ENCODE measurements around the gene MOGAT3.

GRCh38 chr7:101172005-101172853, 28.6 kb downstream of the MOGAT3 start:
- TF ChIP-seq, protein P1, sequence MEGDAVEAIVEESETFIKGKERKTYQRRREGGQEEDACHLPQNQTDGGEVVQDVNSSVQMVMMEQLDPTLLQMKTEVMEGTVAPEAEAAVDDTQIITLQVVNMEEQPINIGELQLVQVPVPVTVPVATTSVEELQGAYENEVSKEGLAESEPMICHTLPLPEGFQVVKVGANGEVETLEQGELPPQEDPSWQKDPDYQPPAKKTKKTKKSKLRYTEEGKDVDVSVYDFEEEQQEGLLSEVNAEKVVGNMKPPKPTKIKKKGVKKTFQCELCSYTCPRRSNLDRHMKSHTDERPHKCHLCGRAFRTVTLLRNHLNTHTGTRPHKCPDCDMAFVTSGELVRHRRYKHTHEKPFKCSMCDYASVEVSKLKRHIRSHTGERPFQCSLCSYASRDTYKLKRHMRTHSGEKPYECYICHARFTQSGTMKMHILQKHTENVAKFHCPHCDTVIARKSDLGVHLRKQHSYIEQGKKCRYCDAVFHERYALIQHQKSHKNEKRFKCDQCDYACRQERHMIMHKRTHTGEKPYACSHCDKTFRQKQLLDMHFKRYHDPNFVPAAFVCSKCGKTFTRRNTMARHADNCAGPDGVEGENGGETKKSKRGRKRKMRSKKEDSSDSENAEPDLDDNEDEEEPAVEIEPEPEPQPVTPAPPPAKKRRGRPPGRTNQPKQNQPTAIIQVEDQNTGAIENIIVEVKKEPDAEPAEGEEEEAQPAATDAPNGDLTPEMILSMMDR (IDR thresholded peaks at IDR 0.05), result no peak
- TF ChIP-seq POLR2A (IDR thresholded peaks at IDR 0.05) (no peak), POLR2AphosphoS5 (IDR thresholded peaks at IDR 0.05) (no peak), EP300 (IDR thresholded peaks at IDR 0.05) (no peak)

Measured in gastroesophageal sphincter (tissue), 3 donors.